Measurements from ENCODE around the gene MCUR1. TPM values are rescaled to one million over a fixed set of nuclear protein-coding genes. Genes with fewer than 3 reads are reported as not detected.
"Not testable (repeated sequence)": the region's sequence is repeated elsewhere in the genome, so short reads cannot be mapped to it uniquely, and the experiment has no call there.

Gene MCUR1
- total RNA-seq, 1 donor from 2014 or later, result 5.7 TPM

DNA sequence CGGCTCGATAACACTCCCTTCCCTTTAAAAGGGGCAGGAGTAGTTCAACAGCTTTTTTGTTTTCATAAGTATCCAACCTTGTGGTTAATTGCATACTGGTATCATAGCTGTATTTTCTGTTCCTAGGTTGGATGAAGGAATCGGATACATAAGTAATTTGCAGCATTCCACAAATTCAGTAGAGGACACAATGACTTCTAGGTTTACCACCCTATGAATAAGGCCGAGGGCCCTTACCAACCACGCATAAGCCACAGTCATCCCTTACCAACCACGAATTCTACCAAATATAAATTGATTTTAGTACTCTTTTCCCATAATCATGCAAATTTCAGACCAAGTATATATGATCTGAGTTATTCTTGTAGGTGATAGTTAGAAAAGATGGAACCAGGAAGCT, 36.3 kb downstream of the MCUR1 start:
- DNase-seq (ENCODE audit: low read depth, low spot score), result no peak

DNA sequence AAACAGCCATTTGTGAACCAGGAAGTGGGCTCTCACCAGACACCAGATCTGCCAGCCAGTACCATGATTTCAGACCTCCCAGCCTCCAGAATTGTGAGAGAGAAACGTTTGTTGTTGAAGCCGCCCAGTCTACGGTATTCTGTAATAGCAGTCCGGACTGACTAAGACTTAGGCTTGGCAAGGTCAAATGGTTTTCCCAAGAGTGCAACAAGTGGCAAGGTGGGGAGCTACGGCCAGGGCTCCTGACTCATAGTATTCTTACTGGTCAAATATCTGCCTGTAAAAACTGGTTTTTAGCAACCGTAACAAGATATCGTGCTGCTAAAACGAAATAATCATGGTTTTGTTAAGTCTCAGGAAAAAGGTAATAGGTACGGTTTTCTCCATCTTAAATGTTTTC, 37.8 kb downstream of the MCUR1 start:
- no peak for DNase-seq (ENCODE audit: low read depth, low spot score)

DNA sequence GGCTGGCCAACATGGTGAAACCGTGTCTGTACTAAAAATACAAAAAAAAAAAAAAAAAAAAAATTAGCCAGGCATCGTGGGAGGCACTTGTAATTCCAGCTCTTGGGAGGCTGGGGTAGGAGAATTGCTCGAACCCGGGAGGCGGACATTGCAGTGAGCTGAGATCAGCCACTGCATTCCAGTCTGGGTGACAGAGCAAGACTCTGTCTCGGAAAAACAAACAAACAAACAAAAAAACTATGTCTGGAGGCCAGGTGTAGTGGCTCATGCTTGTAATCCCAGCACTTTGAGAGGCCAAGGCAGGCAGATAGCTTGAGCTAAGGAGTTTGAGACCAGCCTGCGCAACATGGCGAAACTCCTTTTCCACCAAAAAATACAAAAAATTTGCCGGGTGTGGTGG, 38.9 kb downstream of the MCUR1 start:
- DNase-seq (ENCODE audit: low read depth, low spot score), result not testable (repeated sequence)

DNA sequence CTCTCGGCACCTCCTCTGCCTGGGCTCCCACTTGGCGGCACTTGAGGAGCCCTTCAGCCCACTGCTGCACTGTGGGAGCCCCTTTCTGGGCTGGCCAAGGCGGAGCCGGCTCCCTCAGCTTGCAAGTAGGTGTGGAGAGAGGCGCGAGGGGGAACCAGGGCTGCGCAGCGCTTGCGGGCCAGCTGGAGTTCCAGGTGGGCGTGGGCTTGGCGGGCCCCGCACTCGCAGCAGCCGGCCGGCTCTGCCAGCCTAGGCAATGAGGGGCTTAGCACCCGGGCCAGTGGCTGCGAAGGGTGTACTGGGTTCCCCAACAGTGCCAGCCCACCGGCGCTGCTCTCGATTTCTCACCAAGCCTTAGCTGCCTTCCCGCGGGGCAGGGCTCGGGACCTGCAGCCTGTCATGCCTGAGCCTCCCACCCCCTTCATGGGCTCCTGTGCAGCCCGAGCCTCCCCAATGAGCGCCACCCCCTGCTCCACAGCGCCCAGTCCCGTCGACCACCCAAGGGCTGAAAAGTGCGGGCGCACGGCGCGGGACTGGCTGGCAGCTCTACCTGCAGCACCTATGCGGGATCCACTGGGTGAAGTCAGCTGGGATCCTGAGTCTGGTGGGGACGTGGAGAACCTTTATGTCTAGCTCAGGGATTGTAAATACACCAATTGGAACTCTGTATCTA, 41.9 kb downstream of the MCUR1 start:
- DNase-seq (ENCODE audit: low read depth, low spot score), result not testable (repeated sequence)

DNA sequence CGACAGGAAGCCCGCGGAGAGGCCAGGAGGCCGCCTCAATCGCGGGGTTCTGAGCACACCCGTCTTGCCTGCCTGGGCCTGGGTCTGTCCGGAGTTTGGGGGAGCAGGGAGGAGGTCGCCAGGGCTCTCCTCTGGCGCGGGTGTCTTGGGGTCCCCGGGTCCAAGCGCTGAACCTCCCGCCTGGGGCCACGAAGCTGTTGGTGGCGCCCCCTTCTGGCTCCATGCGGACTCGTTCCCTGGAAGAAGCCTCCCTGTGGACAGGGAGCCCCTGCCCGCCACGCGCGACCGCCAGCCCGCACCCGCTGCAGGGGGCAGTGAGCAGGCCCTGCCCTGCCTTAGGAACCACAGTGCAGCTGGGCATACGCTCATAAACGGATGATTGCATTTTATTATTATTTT, 44.7 kb downstream of the MCUR1 start:
- no peak for DNase-seq (ENCODE audit: low read depth, low spot score)

DNA sequence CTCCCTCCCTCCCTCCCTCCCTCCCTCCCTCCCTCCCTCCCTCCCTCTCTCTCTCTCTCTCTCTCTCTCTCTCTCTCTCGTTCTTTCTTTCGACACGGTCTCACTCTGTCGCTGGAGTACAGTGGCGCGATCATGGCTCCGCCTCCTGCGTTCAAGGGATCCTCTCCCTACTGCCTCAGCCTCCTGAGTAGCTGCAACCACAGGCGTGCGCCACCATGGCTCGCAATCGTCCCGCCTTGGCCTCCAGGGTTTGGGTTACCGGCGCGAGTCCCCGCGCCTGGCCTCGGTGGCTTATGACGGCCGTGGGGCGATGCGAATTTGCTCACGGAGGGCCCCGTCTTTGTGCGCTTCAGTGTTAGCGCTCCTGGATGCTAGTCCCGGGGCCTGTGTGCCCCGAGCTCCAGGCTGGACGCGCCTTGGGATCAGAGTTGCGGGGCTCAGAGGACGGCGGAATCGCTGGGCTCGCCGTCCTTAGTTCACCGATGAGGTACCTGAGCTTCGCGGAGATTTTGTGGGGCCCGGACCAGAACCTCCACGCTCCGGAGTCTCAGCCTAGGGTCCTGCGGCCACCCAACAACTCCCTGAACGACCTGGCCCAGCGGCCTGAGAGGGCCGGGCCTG, 45.2 kb downstream of the MCUR1 start:
- no peak for DNase-seq (ENCODE audit: low read depth, low spot score)

DNA sequence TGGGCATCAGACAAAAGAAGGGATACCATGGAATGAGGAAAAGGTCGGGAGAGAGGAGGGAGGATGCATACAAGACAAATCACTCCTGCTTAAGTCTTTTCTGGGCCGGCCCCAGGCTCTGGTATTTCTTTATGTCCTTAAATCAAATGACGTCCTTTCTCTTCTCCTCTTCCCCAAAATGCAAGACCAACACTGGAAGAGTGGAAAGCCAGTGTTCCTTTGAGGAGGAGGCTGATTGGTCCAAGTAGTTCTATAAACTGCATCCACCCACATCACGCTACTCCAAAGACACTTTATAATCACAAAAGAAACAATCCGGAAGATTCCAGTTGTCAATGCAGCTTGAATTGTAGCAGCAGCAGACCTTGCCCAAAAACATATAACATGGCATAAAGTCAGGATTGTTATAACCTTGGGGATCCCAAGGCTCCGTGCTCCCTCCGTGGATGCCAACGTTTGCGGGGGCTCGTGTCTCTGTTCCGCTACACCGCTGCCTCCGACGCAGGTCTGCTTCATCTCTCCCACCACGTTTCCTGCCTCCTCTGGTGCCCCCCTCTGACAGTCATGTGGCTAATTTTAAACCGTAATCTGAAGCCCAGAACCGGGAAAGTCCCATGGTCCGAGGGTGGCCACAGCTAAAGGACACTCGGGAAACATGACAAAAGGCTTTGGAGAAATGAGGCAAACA, 47.1 kb downstream of the MCUR1 start:
- DNase-seq (ENCODE audit: low read depth, low spot score), result no peak

DNA sequence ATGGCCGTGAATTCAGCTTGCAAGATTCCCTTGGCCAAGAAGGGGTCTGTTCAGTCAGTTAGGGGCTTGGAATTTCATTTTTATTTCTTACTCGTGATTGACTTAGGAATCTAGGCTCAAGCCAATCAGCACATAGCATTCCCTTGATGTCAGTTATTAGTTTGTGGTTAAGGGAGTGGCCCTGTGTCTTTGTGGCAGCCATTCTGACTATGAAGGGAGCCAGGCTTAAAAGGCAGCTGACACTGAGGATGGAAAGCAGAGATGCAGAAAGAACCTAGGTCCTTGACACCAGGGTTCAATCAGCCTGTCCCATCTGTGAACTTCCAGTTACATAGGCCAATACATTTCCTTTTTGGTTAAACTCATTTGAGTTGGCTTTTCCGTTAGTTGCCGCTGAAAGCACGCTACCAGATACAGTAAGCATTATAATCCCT, 48.1 kb downstream of the MCUR1 start:
- DNase-seq (ENCODE audit: low read depth, low spot score), result no peak

DNA sequence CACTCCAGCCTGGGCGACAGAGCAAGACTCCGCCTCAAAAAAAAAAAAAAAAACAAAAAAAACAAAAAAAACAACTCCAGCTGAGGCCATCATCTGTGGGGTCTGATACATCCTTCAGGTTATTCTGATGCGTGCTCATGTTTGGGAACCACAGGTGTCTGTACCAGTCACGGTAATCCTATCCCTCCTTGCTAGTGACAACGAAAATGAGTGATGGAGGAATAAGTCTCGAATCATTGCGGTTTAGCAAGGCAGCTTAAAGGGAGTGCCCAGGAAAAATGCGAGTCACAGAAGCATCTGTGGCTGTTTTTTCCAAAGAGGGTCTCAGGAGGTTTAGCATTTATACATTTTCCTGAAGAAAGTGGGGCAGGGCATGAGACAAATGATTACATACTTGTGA, 48.8 kb downstream of the MCUR1 start:
- no peak for DNase-seq (ENCODE audit: low read depth, low spot score)

DNA sequence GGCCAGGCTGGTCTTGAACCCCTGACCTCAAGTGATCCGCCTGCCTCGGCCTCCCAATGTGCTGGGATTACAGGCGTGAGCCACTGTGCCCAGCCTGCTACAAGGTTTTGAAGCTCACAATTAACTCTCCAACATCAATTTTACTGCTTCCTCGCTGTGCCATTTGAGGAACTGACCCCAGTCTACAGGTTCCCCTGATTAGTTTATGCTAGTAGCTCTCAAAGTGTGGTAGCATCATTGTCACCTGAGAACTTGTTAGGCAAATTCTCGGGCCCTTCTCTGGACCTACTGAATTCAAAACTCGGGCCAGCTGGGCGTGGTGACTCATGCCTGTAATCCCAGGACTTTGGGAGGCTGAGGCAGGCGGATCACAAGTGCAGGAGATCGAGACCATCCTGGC, 49.4 kb downstream of the MCUR1 start:
- DNase-seq (ENCODE audit: low read depth, low spot score), result no peak

DNA sequence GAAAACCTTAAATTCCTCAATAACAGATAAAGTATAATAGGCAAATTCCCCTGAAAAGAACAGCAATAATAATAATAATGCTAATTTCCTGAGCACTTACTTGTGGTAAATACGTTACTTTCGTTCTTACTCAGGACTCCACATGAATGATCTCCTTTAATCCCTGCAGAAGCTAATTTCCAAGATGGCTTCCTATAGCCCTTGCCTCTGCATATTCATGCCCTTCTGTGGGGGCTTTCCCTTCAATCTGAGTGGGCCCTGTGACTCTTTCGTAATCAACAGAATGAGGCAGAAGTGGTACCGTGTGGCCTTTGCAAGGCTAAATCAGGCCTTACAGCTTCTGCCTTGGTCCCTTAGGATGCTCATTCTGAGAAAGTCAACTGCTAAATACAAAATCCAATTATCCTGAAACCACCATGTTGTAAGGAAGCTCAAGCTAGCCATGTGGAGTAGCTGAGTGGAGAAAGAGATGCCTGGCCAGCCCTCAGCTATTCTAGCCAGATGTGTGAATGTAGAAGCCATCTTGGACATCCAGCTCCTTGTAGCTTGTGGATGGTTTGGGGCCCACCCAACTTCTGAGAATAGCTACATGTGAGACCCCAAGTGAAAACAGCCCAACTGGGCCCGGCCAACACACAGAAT, 50.5 kb downstream of the MCUR1 start:
- DNase-seq (ENCODE audit: low read depth, low spot score), result no peak

DNA sequence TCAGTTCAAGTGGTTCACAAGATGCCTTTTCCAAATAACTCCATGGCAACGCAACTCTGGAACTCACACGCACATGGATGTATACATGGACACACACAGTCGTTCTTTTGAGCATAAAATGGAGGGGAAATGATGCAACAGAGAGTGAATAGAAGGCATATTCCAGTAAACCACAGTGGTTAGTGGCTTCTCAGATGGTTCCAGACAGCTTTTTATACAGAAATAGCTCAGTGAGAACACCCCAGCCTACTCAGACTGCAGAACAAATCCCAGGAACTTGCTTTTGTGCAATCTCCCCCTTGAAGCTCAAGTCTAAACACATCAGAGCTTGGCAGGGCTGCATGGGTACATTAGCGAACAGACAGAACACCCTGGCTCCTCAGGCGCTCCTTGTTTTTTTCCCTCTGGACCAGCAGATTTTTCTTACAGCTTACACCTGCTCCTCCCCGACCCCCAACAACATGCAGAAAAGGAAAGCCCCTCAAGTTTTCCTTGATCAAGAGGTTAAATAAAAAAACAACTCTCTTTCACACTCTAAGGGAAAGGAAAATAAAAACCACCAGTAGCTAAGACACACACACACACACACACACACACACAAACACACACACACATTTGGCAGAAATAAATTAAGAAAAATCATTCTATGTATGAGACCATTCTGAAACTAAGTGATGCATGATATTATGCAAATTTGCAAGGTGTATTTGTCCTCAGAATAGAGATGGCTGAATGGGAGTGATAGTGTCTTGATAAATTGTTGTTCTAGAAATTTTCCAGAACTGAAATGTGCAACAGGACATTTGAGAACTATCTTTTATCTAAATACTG, 51.5 kb downstream of the MCUR1 start:
- DNase-seq (ENCODE audit: low read depth, low spot score), result no peak

DNA sequence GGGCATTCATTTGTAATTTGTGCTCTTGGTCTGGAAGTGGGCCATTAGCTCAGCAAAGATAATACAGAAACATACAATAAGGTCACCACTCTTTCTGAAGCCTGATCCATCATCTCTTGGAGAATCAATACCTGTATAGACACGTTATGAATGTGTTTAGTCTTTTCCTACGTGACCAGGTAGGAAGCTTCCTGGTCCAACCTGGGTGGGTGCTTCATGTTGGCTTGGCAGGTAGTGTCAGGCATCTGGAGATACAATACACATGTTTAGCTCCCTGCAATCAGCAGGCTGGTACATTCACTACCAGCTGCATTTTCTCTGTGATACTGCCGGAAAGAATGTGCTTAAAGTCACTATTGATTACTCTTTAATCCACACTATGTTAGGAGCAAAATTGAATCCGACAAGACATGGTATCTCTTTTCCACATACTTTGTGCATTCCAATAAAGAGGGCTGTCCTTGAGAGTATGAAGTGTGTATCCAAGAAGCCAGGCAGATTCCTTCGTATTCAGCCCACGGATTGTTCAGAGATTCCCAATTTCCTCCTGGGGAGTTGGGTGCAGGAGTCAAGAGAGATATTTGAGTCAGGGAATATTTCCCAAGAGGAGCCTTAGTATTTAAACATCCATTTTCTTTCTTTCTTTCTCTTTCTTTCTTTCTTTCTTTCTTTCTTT, 52.9 kb downstream of the MCUR1 start:
- DNase-seq (ENCODE audit: low read depth, low spot score), result no peak

DNA sequence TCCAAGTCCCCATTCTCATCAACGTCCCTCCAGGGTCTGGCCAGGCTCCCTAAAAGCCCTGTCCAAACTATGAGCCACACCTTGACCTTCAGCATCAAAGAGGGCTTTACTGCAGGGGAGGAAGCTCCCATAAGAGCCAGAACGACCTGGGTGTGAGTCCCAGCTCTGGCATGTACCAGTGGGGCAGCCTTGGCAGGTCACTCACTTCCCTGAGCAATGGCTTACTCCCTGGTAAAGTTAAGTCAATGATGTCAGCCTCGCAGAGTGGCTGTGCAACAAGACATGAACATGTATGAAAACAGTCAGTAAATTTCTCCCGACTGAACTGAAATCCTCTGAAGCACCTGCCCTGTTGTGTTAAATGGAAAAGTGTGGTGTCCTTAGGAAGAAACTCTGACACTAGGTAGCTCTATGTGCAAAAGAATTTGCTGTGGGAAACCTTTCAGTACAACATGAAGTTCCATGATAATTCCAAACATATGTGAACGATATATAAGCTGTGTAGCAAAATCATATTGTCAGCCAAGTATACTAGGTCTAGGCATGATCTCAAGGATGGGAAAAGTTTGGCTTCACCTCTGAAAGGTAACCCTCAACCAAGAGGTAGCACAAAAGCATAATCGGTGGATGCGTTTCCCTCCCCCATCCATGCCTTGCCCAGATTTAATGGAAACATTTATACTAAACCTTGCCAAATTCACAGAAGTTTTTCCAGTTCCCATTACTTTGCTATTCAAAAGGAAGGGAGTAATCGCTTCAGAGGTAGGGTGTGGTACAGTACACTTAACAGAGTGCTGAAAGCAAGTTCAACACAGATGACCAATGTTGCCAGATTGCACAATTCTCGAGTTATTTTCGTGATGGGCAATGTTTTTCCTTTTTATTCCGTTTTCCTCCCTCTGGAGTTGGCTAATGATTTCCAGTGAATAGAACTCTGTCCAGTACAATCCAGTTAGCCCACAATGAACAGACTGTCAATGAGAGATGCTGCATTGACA, 53.8 kb downstream of the MCUR1 start:
- DNase-seq (ENCODE audit: low read depth, low spot score), result no peak

DNA sequence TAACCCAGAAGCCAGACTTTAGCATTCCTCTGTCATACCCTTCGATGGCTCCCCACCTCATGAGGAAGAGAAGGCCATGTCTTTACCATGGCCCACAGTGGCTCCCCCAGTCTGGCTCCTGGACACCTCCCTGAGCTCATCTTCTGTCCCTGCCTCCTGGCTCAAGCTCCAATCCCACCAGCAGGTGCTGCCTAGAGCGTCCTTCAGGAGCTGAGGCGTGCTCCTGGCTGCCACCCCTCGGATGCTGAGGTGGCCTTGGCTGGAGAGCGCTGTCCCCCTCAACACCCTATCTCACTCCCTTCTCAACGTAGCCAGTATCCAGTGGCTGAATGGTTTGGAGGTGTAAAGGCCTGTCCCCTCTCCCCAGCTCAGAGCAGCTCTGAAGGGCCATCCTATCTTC, 55.3 kb downstream of the MCUR1 start:
- no peak for DNase-seq (ENCODE audit: low read depth, low spot score)

DNA sequence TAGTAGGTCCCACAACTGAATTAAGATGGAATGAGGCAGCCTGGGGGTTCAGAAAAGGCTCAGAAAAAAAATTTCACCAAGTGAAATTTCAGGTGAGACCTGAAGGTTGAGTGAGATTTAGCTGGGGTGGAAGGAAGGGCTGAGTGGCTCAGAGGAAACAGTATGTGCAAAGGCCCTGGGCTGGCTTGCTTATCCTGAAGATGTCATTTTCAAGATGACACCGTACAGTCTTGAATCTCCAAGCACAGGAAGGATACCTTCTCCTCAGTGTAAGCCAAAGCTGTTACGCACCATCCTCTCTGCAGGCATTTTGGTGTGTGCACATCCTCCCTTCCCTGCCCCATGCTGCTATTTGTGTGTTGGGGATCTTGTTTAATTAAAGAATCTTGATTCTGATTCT, 59.7 kb downstream of the MCUR1 start:
- no peak for DNase-seq (ENCODE audit: low read depth, low spot score)

DNA sequence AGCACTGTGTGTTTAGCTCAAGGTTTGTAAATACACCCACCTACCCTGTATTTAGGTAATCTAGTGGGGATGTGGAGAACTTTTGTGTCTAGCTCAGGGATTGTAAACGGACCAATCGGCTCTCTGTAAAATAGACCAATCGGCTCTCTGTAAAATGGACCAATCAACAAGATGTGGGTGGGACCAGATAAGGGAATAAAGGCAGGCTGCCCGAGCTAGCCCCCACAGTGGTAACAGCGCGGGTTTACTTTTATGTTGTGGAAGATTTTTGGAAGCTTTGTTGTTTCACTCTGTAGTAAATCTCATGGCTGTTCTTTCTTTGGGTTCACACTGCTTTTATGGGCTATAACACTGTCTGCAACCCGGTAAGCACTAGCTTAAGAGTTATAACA, 70.6 kb downstream of the MCUR1 start:
- no peak for DNase-seq (ENCODE audit: low read depth, low spot score)

DNA sequence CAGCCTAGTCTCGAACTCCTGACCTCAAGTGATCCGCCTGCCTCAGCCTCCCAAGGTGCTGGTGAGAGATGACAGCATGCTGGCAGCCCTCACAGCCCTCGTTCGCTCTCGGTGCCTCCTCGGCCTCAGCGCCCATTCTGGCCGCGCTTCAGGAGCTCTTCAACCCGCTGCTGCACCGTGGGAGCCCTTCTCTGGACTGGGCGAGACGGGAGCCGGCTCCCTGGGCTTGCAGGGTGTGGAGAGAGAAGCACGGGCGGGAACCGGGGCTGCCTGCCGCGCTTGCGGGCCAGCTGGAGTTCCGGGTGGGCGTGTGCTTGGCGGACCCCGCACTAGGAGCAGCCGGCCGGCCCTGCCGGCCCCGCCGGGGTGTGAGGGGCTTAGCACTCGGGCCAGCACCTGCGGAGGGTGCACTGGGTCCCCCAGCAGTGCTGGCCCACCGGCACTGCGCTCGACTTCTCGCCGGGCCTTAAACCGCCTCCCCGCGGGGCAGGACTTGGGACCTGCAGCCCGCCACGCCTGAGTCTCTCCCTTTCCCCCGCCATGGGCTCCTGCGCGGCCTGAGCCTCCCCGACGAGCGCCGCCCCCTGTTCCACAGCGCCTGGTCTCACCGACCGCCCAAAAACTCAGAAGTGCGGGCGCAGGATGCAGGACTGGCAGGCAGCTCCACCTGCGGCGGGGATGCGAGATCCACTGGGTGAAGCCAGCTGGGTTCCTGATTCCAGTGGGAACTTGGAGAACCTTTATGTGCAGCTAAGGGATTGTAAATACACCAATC, 71.2 kb downstream of the MCUR1 start:
- DNase-seq (ENCODE audit: low read depth, low spot score), result no peak

DNA sequence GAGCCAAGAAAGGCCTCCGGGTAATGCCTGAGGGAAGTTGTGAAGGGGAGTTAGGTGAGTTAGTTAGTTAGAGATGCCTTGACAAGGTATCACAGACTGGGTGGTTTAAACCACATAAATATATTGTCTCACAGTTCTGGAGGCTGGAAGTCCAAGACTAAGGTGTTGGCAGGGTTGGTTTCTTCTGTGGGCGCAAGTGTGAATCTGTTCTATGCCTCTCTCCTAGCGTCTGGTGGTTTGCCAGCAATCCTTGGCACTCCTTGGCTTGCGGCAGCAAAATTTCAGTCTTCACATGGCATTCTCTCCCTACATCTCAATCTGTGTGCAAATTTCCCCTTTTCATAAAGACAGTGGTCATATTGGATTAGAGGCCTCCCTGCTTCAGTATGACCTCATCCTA, 73.0 kb downstream of the MCUR1 start:
- no peak for DNase-seq (ENCODE audit: low read depth, low spot score)

All from pulmonary artery endothelial cell (primary cell).